WTC11 (cell line): Measurements from ENCODE around the gene BICD1. TPM values are rescaled to one million over a fixed set of nuclear protein-coding genes. Genes with fewer than 3 reads are reported as not detected.

Experiments used
- ATAC-seq: fragments of 200-7000 bp; cut with Tn5 transposase; 2 replicates; pipeline ENCODE4 v1.10.0; 2021; ENCODE audit warnings: mild to moderate bottlenecking, moderate library complexity
- CTCF ChIA-PET: fragments of 300-600 bp; sonication (Branson Sonifier 250); formaldehyde crosslinking; loops from one replicate; lab custom pipeline; 2021; ENCODE audit warnings: antibody characterized with exemption; lab: Charles Lee
- POLR2A ChIA-PET: fragments of 350-600 bp; sonication (Branson Sonifier 250); formaldehyde crosslinking; loops from one replicate; lab custom pipeline; 2021; ENCODE audit warnings: antibody characterized with exemption; lab: Charles Lee
- DNase-seq: peaks from one replicate; pipeline ENCODE4 v3.0.0; 2021; ENCODE audit warnings: low spot score
- H3K27ac Mint-ChIP-seq: 2 replicates; pipeline ENCODE4 v1.8.0; 2021; ENCODE audit warnings: mixed read lengths
- H3K27me3 Mint-ChIP-seq: 2 replicates; pipeline ENCODE4 v1.8.0; 2021; ENCODE audit warnings: low read depth, mild to moderate bottlenecking, moderate library complexity, mixed read lengths
- H3K36me3 Mint-ChIP-seq: 2 replicates; pipeline ENCODE4 v1.8.0; 2021; ENCODE audit warnings: mixed read lengths
- H3K4me1 Mint-ChIP-seq: 2 replicates; pipeline ENCODE4 v1.8.0; 2022; ENCODE audit warnings: mixed read lengths
- H3K4me3 Mint-ChIP-seq: 2 replicates; pipeline ENCODE4 v1.8.0; 2021; ENCODE audit warnings: mild to moderate bottlenecking, moderate library complexity, mixed read lengths
- H3K9me3 Mint-ChIP-seq: 2 replicates; pipeline ENCODE4 v1.8.0; 2021; ENCODE audit warnings: mixed read lengths
- AR ChIP-seq: fragments of 250-450 bp; sonication (Bioruptor Pico); IDR thresholded peaks from 2 replicates; pipeline ENCODE4 v1.9.0; 2021; ENCODE audit warnings: mild to moderate bottlenecking
- ARID4B ChIP-seq: sonication (generic); formaldehyde crosslinking; IDR thresholded peaks from 2 replicates; pipeline ENCODE4 v1.8.0; 2023; ENCODE audit warnings: missing genetic modification reagents, mild to moderate bottlenecking, borderline replicate concordance
- ATF1 ChIP-seq: sonication (generic); formaldehyde crosslinking; IDR thresholded peaks from 2 replicates; pipeline ENCODE4 v1.8.1; 2023; ENCODE audit warnings: mild to moderate bottlenecking, moderate library complexity, missing genetic modification reagents
- ATF6 ChIP-seq: sonication (generic); formaldehyde crosslinking; IDR thresholded peaks from 2 replicates; pipeline ENCODE4 v1.8.1; 2023; ENCODE audit warnings: mild to moderate bottlenecking, missing genetic modification reagents
- CREM ChIP-seq: sonication (generic); formaldehyde crosslinking; IDR thresholded peaks from 2 replicates; pipeline ENCODE4 v1.8.1; 2022; ENCODE audit warnings: mild to moderate bottlenecking, missing genetic modification reagents, moderate library complexity
- E2F5 ChIP-seq: sonication (generic); formaldehyde crosslinking; IDR thresholded peaks from 2 replicates; pipeline ENCODE4 v1.8.1; 2022; ENCODE audit warnings: mild to moderate bottlenecking, moderate library complexity, missing genetic modification reagents
- ELF4 ChIP-seq: sonication (generic); formaldehyde crosslinking; IDR thresholded peaks from 2 replicates; pipeline ENCODE4 v1.8.1; 2022; ENCODE audit warnings: low read depth, mild to moderate bottlenecking, moderate library complexity, missing genetic modification reagents
- EMX1 ChIP-seq: fragments of 250-450 bp; sonication (Bioruptor Pico); IDR thresholded peaks from 2 replicates; pipeline ENCODE4 v1.8.0; 2021; ENCODE audit warnings: mild to moderate bottlenecking
- GTF2I ChIP-seq: fragments of 250-450 bp; sonication (Bioruptor Pico); conservative IDR thresholded peaks from 2 replicates; pipeline ENCODE4 v1.4.0; 2021; ENCODE audit warnings: mild to moderate bottlenecking
- HMGXB4 ChIP-seq: sonication (generic); formaldehyde crosslinking; IDR thresholded peaks from 2 replicates; pipeline ENCODE4 v1.8.1; 2023; ENCODE audit warnings: mild to moderate bottlenecking, moderate library complexity, missing genetic modification reagents
- MAX ChIP-seq: sonication (generic); formaldehyde crosslinking; IDR thresholded peaks from 2 replicates; pipeline ENCODE4 v1.8.0; 2022; ENCODE audit warnings: mild to moderate bottlenecking, missing genetic modification reagents
- MLX ChIP-seq: sonication (generic); formaldehyde crosslinking; IDR thresholded peaks from 2 replicates; pipeline ENCODE4 v1.8.1; 2023; ENCODE audit warnings: mild to moderate bottlenecking, missing genetic modification reagents, moderate library complexity
- NR1H2 ChIP-seq: sonication (generic); formaldehyde crosslinking; IDR thresholded peaks from 2 replicates; pipeline ENCODE4 v1.9.0; 2021; ENCODE audit warnings: mild to moderate bottlenecking, moderate library complexity, missing genetic modification reagents
- PREB ChIP-seq: sonication (generic); formaldehyde crosslinking; IDR thresholded peaks from 2 replicates; pipeline ENCODE4 v1.8.1; 2022; ENCODE audit warnings: mild to moderate bottlenecking, missing genetic modification reagents, moderate library complexity, borderline replicate concordance
- ZNF121 ChIP-seq: sonication (generic); formaldehyde crosslinking; IDR thresholded peaks from 2 replicates; pipeline ENCODE4 v1.8.0; 2023; ENCODE audit warnings: missing genetic modification reagents
- ZNF425 ChIP-seq: fragments of 250-450 bp; sonication (Bioruptor Pico); conservative IDR thresholded peaks from 2 replicates; pipeline ENCODE4 v1.9.0; 2021; ENCODE audit warnings: mild to moderate bottlenecking
- ZNF671 ChIP-seq: fragments of 250-450 bp; sonication (Bioruptor Pico); IDR thresholded peaks from 2 replicates; pipeline ENCODE4 v1.8.0; 2021; ENCODE audit warnings: mild to moderate bottlenecking
- total RNA-seq: library from RNA; stranded (reverse); gene quantifications from 3 replicates; pipeline ENCODE4 v1.2.3, GENCODE V29; 2021

The BICD1 gene
- total RNA-seq, 1 experiment from 2014 or later = 69.4 TPM

GRCh38 chr12:32343496-32343895, 236.8 kb downstream of the BICD1 start (continued):
- TF ChIP-seq ZNF425 (CRISPR knock-in tag) = no peak
- no peak for TF ChIP-seq AR (CRISPR knock-in tag)
- TF ChIP-seq MAX (CRISPR knock-in tag) = no peak
- TF ChIP-seq ATF6 (CRISPR knock-in tag) = no peak
- no peak for TF ChIP-seq PREB (CRISPR knock-in tag)
- TF ChIP-seq ELF4 (CRISPR knock-in tag) = no peak
- TF ChIP-seq NR1H2 (CRISPR knock-in tag) = no peak
- TF ChIP-seq CREM = no peak
- TF ChIP-seq GTF2I = no peak
- no peak for TF ChIP-seq ATF1
- no peak for TF ChIP-seq E2F5 (CRISPR knock-in tag)
- TF ChIP-seq ZNF671 (CRISPR knock-in tag) = no peak
- TF ChIP-seq HMGXB4 (CRISPR knock-in tag) = no peak

- H3K4me1 Mint-ChIP-seq = peaks cover 2% of the 10 kb centered on the region
- no peaks in the 10 kb centered on the region for H3K9me3 Mint-ChIP-seq
- no peak overlapping the region for H3K4me3 Mint-ChIP-seq
- peaks cover 1% of the 10 kb centered on the region for H3K36me3 Mint-ChIP-seq
- peak overlapping the region; percentile 54 for H3K27ac Mint-ChIP-seq
- DNase-seq (peak; percentile 29), ATAC-seq (peak; percentile 95)
- H3K27me3 Mint-ChIP-seq = no peaks in the 10 kb centered on the region
- ChIA-PET CTCF (interaction anchor here (0.6 to 1.1 kb wide), 15 partner anchors 9 to 691 kb away, joined by 3 to 10 read pairs (median 4); partner anchors contain the start of genes DNM1L and YARS2), POLR2A (no interaction called here)
- TF ChIP-seq MLX (CRISPR knock-in tag) (no peak), ARID4B (CRISPR knock-in tag) (no peak), EMX1 (CRISPR knock-in tag) (no peak), ZNF121 (CRISPR knock-in tag) (no peak)
Observed at GRCh38 chr12:32344047-32344446, 237.4 kb downstream of the BICD1 start.
